Left renal pelvis (tissue), 4 donors: ENCODE data around the gene CCDC134. TPM values are rescaled to one million over a fixed set of nuclear protein-coding genes. Genes with fewer than 3 reads are reported as not detected.

Experiments
- DNase-seq, 4 donors: peaks; one replicate each; pipeline ENCODE4 v3.0.0-alpha.2; 2013; ENCODE audit warnings: low read depth in 4 of 4, low spot score in 3 of 4
- polyA plus RNA-seq, 4 donors: library from polyadenylated mRNA; unstranded; fragments of 120-200 nt; gene quantifications; one replicate each; pipeline ENCODE4 v1.2.1, GENCODE V29; 2013; ENCODE audit not compliant: insufficient read length in 4 of 4

CCDC134 gene
- 10 to 100 TPM in 1 of 4 donors, 1 to 10 TPM in 3; 5.3 to 10.2 (median 8.2) TPM for polyA plus RNA-seq

- peak; percentile 61 to 74 (median 68) for DNase-seq
These were observed at the start of gene CCDC134 for GRCh38 chr22:41800348-41801146. Gene CCDC134, plus strand, starts transcription at chr22:41800679. Its CDS starts 8,212 bp downstream, at chr22:41808891.

- no peak for DNase-seq
These were observed 48.2 kb upstream of the CCDC134 start for GRCh38 chr22:41752011-41752970.

DNA sequence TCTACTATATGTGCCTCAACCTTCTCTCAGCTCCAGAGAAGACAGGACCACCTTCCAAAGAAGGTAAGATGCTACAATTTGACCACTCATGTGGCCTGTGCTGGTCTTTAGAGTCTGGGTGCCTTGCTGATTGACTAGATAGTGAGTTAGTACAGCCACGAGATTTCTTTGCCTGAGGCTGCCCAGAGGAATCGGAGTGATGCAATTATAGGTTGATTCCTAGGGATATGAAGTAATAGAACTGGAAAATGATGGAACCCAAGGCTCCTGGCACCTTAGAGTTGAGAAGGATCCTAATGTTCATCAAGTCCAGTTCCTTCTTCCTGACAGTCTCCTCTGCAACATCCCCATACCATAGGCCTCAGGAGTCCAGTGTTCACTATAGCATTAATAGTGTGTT lies 46.5 kb upstream of the CCDC134 start:
- DNase-seq = no peak

GRCh38 chr22:41757502-41757901 lies 43.0 kb upstream of the CCDC134 start:
- no peak for DNase-seq

DNA sequence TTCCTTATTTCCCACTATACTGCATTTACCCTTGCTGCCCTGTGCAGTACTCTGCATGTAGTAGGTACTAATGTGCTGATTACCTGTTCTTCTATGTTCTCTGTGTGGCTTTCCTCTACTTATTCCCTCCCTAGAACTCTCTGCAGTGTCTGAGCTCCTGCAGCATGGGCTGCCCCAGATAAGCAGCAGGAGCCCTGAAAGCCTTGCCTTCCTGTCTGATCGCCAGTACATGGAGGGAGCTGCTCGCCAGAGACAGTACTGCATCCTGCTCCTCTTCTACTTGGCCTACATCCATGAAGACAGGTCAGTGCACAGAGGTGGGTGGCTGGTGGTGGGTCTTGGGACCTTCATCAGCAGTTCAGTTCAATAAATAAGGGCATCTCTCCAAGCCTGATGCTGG lies 42.2 kb upstream of the CCDC134 start:
- no peak for DNase-seq

- no peak for DNase-seq
These were observed 37.3 kb upstream of the CCDC134 start for GRCh38 chr22:41762980-41763779.

- DNase-seq = no peak
These were observed 34.0 kb upstream of the CCDC134 start for GRCh38 chr22:41766476-41766875.

- DNase-seq = no peak
These were observed 32.0 kb upstream of the CCDC134 start for GRCh38 chr22:41768430-41768829.

GRCh38 chr22:41770715-41771468 lies 29.6 kb upstream of the CCDC134 start:
- DNase-seq = no peak

DNA sequence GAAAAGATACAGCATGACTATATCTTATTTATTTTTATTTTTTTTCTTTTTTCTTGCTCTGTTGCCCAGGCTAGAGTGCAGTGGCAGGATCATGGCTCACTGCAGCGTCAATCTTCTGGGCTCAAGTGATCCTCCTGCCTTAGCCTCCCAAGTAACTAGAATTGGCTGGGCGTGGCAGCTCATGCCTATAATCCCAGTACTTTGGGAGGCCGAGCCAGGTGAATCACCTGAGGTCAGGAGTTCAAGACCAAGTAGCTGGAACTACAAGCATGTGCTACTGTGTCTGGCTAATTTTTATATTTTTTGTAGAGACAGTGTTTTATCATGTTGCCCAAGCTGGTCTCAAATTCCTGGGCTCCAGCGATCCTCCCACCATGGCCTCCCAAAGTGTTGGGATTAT lies 28.3 kb upstream of the CCDC134 start:
- no peak for DNase-seq

- DNase-seq = no peak
These were observed 27.8 kb upstream of the CCDC134 start for GRCh38 chr22:41772645-41773044.

GRCh38 chr22:41775338-41775737 lies 25.1 kb upstream of the CCDC134 start:
- DNase-seq = no peak

DNA sequence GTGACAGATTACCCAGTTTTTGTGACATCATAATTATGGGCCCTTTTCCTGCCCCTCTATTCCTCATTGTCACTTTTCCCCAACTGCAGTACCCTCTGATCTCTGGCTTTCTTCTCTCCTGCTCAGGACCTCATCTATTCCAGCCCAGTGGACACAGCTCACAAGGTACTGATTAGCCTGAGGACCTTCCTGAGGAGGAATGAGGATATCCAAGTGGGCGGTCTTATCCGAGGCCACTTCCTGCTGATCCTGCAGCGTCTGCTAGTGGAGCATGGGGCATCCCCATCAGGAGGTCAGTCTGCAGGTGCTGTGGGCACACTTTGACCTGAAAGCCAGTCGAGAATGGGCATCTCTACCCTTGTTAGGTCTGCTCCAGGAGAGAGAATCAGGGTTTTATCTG lies 24.5 kb upstream of the CCDC134 start:
- no peak for DNase-seq

DNA sequence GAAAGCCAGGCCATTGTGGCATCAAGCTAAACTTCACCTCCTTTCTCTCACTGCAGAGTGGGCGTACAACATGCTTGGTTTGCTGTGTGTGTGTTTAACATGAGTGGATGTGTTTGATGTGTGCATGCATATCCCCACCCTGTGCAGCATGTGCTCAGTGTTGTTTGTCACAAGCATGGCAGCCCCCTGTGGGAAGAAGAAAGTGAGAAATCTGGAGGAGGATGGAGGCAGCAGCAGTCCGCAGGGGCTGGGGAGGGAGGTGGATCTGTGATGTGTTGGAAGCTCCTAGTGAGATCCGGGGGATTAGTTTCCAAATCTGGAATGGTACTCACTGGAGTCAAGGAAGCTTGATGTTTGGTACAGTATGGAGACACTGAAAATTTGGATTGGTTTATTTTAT lies 24.1 kb upstream of the CCDC134 start:
- no peak for DNase-seq

GRCh38 chr22:41777749-41778425 lies 22.6 kb upstream of the CCDC134 start:
- no peak for DNase-seq

GRCh38 chr22:41779929-41780505 lies 20.5 kb upstream of the CCDC134 start:
- DNase-seq = no peak

DNA sequence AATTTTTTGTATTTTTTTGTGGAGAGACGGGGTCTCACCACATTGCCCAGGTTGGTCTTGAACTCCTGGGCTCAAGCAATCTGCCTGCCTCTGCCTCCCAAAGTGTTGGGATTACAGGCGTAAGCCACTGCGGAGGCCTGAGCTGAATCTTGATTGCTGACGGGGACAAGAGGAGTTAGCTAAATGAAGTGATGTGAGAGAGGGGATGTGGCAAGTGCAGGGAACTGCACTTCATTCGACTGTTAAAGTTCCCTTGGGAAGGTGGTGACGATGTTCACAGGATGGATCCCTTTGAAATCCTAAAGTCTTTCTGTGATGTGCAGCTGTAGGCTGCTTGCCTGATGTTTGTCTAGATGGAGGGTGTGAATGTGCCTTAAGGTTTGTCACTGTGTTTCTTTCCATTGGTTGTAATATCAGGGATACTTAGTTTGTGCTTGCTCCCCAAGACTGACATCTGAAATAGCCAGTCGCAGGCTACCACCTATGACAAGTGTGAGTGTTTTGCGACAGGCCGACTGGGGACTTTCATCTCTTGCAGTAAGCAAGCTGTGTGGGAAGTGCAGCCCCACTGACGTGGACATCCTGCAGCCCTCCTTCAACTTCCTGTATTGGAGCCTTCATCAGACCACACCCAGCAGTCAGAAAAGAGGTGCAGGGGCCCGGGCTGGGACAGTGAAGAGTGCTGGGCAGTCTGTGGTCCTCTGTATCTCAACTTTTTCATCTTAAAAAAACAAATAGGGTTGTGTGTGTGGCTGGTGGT lies 19.6 kb upstream of the CCDC134 start:
- no peak for DNase-seq

- DNase-seq = no peak
These were observed 19.0 kb upstream of the CCDC134 start for GRCh38 chr22:41781507-41781906.
